ENCODE measurements around the gene SEZ6. TPM values are rescaled to one million over a fixed set of nuclear protein-coding genes. Genes with fewer than 3 reads are reported as not detected.

The SEZ6 gene
- total and polyA plus RNA-seq, 2 of the 4 experiments (the other 2 are of a cell fraction): not detected

- Histone ChIP-seq H3K56ac (ENCODE audit: extremely low read depth, insufficient read depth, low read length) (no peak overlapping the region), H3K9ac (ENCODE audit: low read depth, low read length) (no peak overlapping the region), H4K20me1 (ENCODE audit: insufficient read depth, low read length) (no peaks in the 10 kb centered on the region), H3K4ac (ENCODE audit: low read depth, low read length) (no peak overlapping the region), H4K8ac (ENCODE audit: low read depth in 2 of 2, low read length in 2 of 2) (no peak overlapping the region), H3K4me2 (ENCODE audit: low read depth, low read length) (no peak overlapping the region), H4K5ac (ENCODE audit: low read depth, low read length) (no peak overlapping the region), H3K79me1 (ENCODE audit: low read depth in 1 of 2, low read length in 2 of 2) (no peaks in the 10 kb centered on the region), H3K36me3 (ENCODE audit: control insufficient read depth, insufficient read depth, low read length) (no peaks in the 10 kb centered on the region), H3K27ac (ENCODE audit: insufficient read depth, low read length) (no peak overlapping the region), H2AK5ac (ENCODE audit: low read depth, low read length) (no peak overlapping the region), H3K4me3 (ENCODE audit: insufficient read depth, low read depth, low read length) (no peak overlapping the region), H2BK120ac (ENCODE audit: low read depth, low read length) (no peak overlapping the region), H3K4me1 (ENCODE audit: control insufficient read depth, insufficient read depth, low read length) (no peaks in the 10 kb centered on the region), H2BK5ac (ENCODE audit: low read depth, low read length, poor library complexity, severe bottlenecking) (no peak overlapping the region), H3K23ac (ENCODE audit: low read depth, low read length) (no peak overlapping the region), H3K18ac (ENCODE audit: low read depth, low read length) (no peak overlapping the region), H3K27me3 (ENCODE audit: control insufficient read depth, insufficient read depth, low read length) (peaks cover 59% of the 10 kb centered on the region), H3K9me3 (ENCODE audit: control insufficient read depth, insufficient read depth, low read length) (no peaks in the 10 kb centered on the region; the same call in 1 of the 2 replicates), H4K91ac (ENCODE audit: insufficient read depth, low read depth, low read length) (no peak overlapping the region), H2BK15ac (ENCODE audit: low read depth, low read length) (no peak overlapping the region), H3K9me1 (ENCODE audit: insufficient read depth, low read length) (peaks cover 2% of the 10 kb centered on the region; the same call in 1 of the 2 replicates), H2AFZ (replicated peaks; ENCODE audit: low read length, poor library complexity) (no peak overlapping the region), H2BK20ac (ENCODE audit: low read depth, low read length) (no peak overlapping the region), H3K14ac (replicated peaks; ENCODE audit: low read depth, low read length) (no peak overlapping the region), H2AK9ac (replicated peaks; ENCODE audit: low read depth, low read length, poor library complexity) (no peak overlapping the region)
- in situ Hi-C loops (cut with MboI; ENCODE audit: low sequenced_read_pairs) (loop anchor here (10.0 kb wide), 1 partner anchor 59 kb away; no protein-coding TSS in a partner anchor), intact Hi-C loops (cut with micrococcal nuclease) (loop anchor here (10.0 kb wide), 1 partner anchor 81 kb away; no protein-coding TSS in a partner anchor), dilution Hi-C loops (cut with HindIII; ENCODE audit: low sequenced_read_pairs, unreplicated experiment) (no loop called here)
- no TSS peak for BruUV-seq (replicated peaks)
- POLR2A ChIA-PET (ENCODE audit: unreplicated experiment): no interaction called here
- TF ChIP-seq CEBPB (IDR thresholded peaks at IDR 0.05; ENCODE audit: low read depth, low read length): no peak
- no peak for TF ChIP-seq FOS (IDR thresholded peaks at IDR 0.05; ENCODE audit: low read depth, low read length)
- TF ChIP-seq ELK1 (IDR thresholded peaks at IDR 0.05; ENCODE audit: borderline replicate concordance, low read depth, low read length): no peak
- no peak for TF ChIP-seq BHLHE40 (IDR thresholded peaks at IDR 0.05; ENCODE audit: low read depth, low read length)
- TF ChIP-seq RAD21 (IDR thresholded peaks at IDR 0.05; ENCODE audit: low read length): no peak
- TF ChIP-seq RFX5 (IDR thresholded peaks at IDR 0.05; ENCODE audit: low read depth, low read length): no peak
- TF ChIP-seq POLR2A (IDR thresholded peaks at IDR 0.05; ENCODE audit: low read depth, low read length): no peak
- no peak for TF ChIP-seq MAFK (IDR thresholded peaks at IDR 0.05; ENCODE audit: low read depth, low read length)
- TF ChIP-seq MAZ (IDR thresholded peaks at IDR 0.05; ENCODE audit: borderline replicate concordance, low read depth, low read length): no peak
- TF ChIP-seq CTCF (conservative IDR thresholded peaks at IDR 0.05; ENCODE audit: low read depth, low read length): no peak
- no peak for TF ChIP-seq SMC3 (IDR thresholded peaks at IDR 0.05; ENCODE audit: low read depth, low read length)
- TF ChIP-seq MXI1 (IDR thresholded peaks at IDR 0.05; ENCODE audit: borderline replicate concordance, low read depth, low read length): no peak
- TF ChIP-seq RCOR1 (IDR thresholded peaks at IDR 0.05; ENCODE audit: insufficient replicate concordance, low read length): no peak
- TF ChIP-seq CHD1 (IDR thresholded peaks at IDR 0.05; ENCODE audit: low read depth, low read length): no peak
- TF ChIP-seq USF2 (IDR thresholded peaks at IDR 0.05; ENCODE audit: low read depth, low read length): no peak
- no peak for TF ChIP-seq NFE2L2 (IDR thresholded peaks at IDR 0.05; ENCODE audit: low read depth, low read length)
- no peak for ATAC-seq (ENCODE audit: low read depth)
- DNase-seq: no peak
- WGBS, 2 experiments (ENCODE audit: extremely low coverage in 2 of 2, insufficient read length in 1 of 2): no CpG with 5 or more reads among the region's 7 CpGs
- CTCF ChIA-PET: no interaction called here
These were observed 40.1 kb upstream of the SEZ6 start for GRCh38 chr17:29045734-29046472.
